ENCODE results near the gene EHD1.

DNA sequence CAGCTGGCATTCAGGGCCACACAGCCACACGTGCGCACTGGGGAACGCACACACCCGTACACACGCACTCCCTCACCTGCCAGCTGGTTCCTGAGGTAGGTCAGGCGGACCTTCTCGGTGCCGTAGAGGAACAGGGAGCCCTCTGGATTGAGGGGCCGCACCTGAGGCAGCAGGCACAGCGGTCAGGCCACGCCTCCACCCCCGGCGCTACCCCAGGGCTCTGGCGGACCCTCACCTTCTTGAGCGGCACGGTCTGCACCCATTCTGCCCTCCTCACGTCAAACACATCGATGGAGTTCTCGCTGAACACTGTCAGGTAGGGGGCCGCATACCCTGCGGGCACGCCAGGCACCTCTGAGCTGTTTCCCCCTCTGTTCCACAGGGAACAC, 51.0 kb downstream of the EHD1 start:
- TF ChIP-seq POLR2AphosphoS5 (IDR thresholded peaks at IDR 0.05), result no peak
- TF ChIP-seq, protein P1, sequence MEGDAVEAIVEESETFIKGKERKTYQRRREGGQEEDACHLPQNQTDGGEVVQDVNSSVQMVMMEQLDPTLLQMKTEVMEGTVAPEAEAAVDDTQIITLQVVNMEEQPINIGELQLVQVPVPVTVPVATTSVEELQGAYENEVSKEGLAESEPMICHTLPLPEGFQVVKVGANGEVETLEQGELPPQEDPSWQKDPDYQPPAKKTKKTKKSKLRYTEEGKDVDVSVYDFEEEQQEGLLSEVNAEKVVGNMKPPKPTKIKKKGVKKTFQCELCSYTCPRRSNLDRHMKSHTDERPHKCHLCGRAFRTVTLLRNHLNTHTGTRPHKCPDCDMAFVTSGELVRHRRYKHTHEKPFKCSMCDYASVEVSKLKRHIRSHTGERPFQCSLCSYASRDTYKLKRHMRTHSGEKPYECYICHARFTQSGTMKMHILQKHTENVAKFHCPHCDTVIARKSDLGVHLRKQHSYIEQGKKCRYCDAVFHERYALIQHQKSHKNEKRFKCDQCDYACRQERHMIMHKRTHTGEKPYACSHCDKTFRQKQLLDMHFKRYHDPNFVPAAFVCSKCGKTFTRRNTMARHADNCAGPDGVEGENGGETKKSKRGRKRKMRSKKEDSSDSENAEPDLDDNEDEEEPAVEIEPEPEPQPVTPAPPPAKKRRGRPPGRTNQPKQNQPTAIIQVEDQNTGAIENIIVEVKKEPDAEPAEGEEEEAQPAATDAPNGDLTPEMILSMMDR (IDR thresholded peaks at IDR 0.05 in 8 of 11, conservative IDR thresholded peaks at IDR 0.05 in 3 of 11), result no peak
- no peak for TF ChIP-seq POLR2A (IDR thresholded peaks at IDR 0.05)
